ENCODE results near the gene DENND6B.

DNA sequence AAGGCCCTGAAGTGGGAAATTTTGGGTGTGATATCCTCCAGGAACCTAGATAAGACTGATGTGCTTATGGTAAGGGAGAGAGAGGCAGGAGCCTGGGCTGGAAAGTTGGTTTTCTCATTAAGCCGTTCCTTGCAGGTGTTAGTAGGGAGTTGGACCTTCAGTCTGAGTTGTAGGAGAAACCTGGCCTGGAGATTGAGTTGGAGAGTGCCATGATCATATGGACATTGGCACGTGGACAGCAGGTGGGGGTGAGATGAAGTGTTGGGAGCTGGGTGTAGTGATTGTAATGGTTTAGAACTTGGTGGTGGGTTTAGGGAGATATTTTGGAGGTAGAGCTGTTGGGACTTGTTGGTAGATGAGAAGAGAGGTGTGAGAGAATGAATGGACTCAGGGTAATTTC, 21.2 kb upstream of the DENND6B start:
- no peak for TF ChIP-seq POLR2AphosphoS5 (IDR thresholded peaks at IDR 0.05)
- TF ChIP-seq, protein P1, sequence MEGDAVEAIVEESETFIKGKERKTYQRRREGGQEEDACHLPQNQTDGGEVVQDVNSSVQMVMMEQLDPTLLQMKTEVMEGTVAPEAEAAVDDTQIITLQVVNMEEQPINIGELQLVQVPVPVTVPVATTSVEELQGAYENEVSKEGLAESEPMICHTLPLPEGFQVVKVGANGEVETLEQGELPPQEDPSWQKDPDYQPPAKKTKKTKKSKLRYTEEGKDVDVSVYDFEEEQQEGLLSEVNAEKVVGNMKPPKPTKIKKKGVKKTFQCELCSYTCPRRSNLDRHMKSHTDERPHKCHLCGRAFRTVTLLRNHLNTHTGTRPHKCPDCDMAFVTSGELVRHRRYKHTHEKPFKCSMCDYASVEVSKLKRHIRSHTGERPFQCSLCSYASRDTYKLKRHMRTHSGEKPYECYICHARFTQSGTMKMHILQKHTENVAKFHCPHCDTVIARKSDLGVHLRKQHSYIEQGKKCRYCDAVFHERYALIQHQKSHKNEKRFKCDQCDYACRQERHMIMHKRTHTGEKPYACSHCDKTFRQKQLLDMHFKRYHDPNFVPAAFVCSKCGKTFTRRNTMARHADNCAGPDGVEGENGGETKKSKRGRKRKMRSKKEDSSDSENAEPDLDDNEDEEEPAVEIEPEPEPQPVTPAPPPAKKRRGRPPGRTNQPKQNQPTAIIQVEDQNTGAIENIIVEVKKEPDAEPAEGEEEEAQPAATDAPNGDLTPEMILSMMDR (IDR thresholded peaks at IDR 0.05) = no peak
- no peak for TF ChIP-seq EP300 (IDR thresholded peaks at IDR 0.05)
- no peak for TF ChIP-seq POLR2A (IDR thresholded peaks at IDR 0.05)
